ENCODE data around the gene KRTAP12-3. TPM values are rescaled to one million over a fixed set of nuclear protein-coding genes. Genes with fewer than 3 reads are reported as not detected.

The KRTAP12-3 gene
- total RNA-seq, 4 donors from 2014 or later: 3.2 to 11.5 TPM; not detected in 2

DNA sequence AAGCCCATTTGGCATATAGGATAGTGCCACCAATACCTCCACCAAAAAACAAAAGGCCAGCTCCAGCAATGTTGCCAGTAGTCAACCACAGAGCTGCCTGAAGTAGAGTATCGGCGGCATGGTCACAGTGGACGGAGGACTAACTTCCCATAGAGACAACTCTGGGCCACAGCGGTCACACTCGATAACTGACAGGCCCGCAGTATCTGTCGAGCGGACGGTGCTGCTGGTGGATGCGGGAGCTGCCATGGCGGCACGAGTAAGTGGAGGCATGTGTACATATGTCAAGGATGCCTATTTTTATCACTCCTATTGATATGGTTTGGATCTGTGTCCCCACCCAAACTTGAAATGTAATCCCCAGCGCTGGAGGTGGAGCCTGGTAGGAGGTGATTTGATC lies 20.1 kb downstream of the KRTAP12-3 start:
- Histone ChIP-seq H3K27ac (no peak overlapping the region), H3K36me3 (no peaks in the 10 kb centered on the region), H3K4me1 (no peaks in the 10 kb centered on the region), H3K9me3 (no peaks in the 10 kb centered on the region), H3K4me3 (no peak overlapping the region), H3K27me3 (peaks cover 3% of the 10 kb centered on the region)
- 96% methylated on average over 13 of the region's 13 CpGs for WGBS
- no peak for TF ChIP-seq EP300 (IDR thresholded peaks at IDR 0.05)
- TF ChIP-seq, protein P1, sequence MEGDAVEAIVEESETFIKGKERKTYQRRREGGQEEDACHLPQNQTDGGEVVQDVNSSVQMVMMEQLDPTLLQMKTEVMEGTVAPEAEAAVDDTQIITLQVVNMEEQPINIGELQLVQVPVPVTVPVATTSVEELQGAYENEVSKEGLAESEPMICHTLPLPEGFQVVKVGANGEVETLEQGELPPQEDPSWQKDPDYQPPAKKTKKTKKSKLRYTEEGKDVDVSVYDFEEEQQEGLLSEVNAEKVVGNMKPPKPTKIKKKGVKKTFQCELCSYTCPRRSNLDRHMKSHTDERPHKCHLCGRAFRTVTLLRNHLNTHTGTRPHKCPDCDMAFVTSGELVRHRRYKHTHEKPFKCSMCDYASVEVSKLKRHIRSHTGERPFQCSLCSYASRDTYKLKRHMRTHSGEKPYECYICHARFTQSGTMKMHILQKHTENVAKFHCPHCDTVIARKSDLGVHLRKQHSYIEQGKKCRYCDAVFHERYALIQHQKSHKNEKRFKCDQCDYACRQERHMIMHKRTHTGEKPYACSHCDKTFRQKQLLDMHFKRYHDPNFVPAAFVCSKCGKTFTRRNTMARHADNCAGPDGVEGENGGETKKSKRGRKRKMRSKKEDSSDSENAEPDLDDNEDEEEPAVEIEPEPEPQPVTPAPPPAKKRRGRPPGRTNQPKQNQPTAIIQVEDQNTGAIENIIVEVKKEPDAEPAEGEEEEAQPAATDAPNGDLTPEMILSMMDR (IDR thresholded peaks at IDR 0.05): no peak
- DNase-seq (ENCODE audit: low spot score in 2 of 2): no peak

- Histone ChIP-seq H3K27ac (no peak overlapping the region), H3K27me3 (peaks cover 5% of the 10 kb centered on the region), H3K4me3 (no peak overlapping the region), H3K36me3 (no peaks in the 10 kb centered on the region), H3K9me3 (no peaks in the 10 kb centered on the region), H3K4me1 (no peaks in the 10 kb centered on the region)
- TF ChIP-seq POLR2A (IDR thresholded peaks at IDR 0.05) (no peak), EP300 (IDR thresholded peaks at IDR 0.05) (no peak), POLR2AphosphoS5 (IDR thresholded peaks at IDR 0.05) (no peak)
- TF ChIP-seq, protein P1 (IDR thresholded peaks at IDR 0.05): no peak
- 82% methylated on average over 11 of the region's 11 CpGs for WGBS
- no peak for DNase-seq (ENCODE audit: low spot score in 2 of 2)
These were observed 23.4 kb downstream of the KRTAP12-3 start for GRCh38 chr21:44681152-44681551.

- Histone ChIP-seq H3K27me3 (peaks cover 14% of the 10 kb centered on the region), H3K36me3 (no peaks in the 10 kb centered on the region), H3K4me1 (no peaks in the 10 kb centered on the region), H3K27ac (no peak within 1 kb of the TSS), H3K9me3 (no peaks in the 10 kb centered on the region), H3K4me3 (no peak within 1 kb of the TSS)
- DNase-seq (ENCODE audit: low spot score in 2 of 2): no peak
- TF ChIP-seq, protein P1 (IDR thresholded peaks at IDR 0.05): no peak
- TF ChIP-seq POLR2A (IDR thresholded peaks at IDR 0.05) (no peak), EP300 (IDR thresholded peaks at IDR 0.05) (no peak), POLR2AphosphoS5 (IDR thresholded peaks at IDR 0.05) (no peak)
- WGBS: 78% methylated on average over 11 of the region's 23 CpGs
These were observed 24.3 kb downstream of the KRTAP12-3 start, which contains the start of gene KRTAP12-1 for GRCh38 chr21:44681861-44682579. Gene KRTAP12-1, minus strand, starts transcription at chr21:44682163. Its CDS starts 40 bp downstream, at chr21:44682123.

DNA sequence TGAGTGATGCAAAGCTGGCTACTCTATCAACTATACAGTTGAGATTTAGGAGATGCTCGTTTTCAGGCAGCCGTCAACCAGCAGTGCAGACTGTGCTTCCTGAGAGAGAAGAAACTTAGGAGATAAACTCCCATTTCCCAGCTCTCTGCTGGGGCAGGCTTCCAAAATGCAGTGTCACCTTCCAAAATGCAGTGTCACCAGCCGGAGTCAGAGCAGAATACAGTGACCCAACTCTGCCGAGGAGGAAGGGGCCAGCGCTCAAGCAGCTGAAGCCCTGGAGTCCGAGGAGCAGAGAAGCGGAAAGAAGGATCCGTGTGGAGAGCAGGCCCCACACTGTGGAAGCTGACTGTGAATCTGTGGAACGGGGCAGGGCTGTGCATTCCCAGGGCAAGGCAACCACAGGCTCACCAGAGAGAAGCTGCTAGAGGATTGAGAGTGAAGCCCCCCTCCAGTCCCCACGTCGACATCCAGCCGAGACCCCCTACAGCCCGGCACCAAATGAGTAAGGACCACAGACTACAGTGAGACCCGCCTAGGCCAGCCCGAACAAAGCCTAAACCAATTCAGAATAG lies 24.9 kb downstream of the KRTAP12-3 start:
- H3K27ac ChIP-seq: no peak overlapping the region
- H3K27me3 ChIP-seq: peaks cover 20% of the 10 kb centered on the region
- DNase-seq (ENCODE audit: low spot score in 2 of 2): no peak
- H3K9me3 ChIP-seq: no peaks in the 10 kb centered on the region
- no peak overlapping the region for H3K4me3 ChIP-seq
- H3K4me1 ChIP-seq: no peaks in the 10 kb centered on the region
- no peaks in the 10 kb centered on the region for H3K36me3 ChIP-seq
- 77% methylated on average over 9 of the region's 15 CpGs for WGBS
- TF ChIP-seq EP300 (IDR thresholded peaks at IDR 0.05) (no peak), POLR2A (IDR thresholded peaks at IDR 0.05) (no peak), POLR2AphosphoS5 (IDR thresholded peaks at IDR 0.05) (no peak)
- TF ChIP-seq, protein P1 (IDR thresholded peaks at IDR 0.05): no peak

- TF ChIP-seq, protein P1 (IDR thresholded peaks at IDR 0.05): no peak
- TF ChIP-seq POLR2AphosphoS5 (IDR thresholded peaks at IDR 0.05) (no peak), EP300 (IDR thresholded peaks at IDR 0.05) (no peak), POLR2A (IDR thresholded peaks at IDR 0.05) (no peak)
- DNase-seq (ENCODE audit: low spot score in 2 of 2): no peak
- H3K4me1 ChIP-seq: no peaks in the 10 kb centered on the region
- H3K9me3 ChIP-seq: no peaks in the 10 kb centered on the region
- no peak overlapping the region for H3K27ac ChIP-seq
- no peaks in the 10 kb centered on the region for H3K36me3 ChIP-seq
- peaks cover 33% of the 10 kb centered on the region for H3K27me3 ChIP-seq
- no peak overlapping the region for H3K4me3 ChIP-seq
- WGBS: 86% methylated on average over 7 of the region's 7 CpGs
These were observed 26.3 kb downstream of the KRTAP12-3 start for GRCh38 chr21:44684077-44684476.
